Activated CD8-positive, alpha-beta memory T cell treated with anti-CD3 and anti-CD28 coated beads, Interleukin-2, amount 50 U/mL, for 24 hours (primary cell): ENCODE data around the gene CLIP2.
"Not testable (repeated sequence)": the region's sequence is repeated elsewhere in the genome, so short reads cannot be mapped to it uniquely, and the experiment has no call there.

Experiments
- DNase-seq: peaks from one replicate; pipeline ENCODE4 v3.0.0-alpha.2; 2020; ENCODE audit errors: extremely low read depth

Gene CLIP2

DNA sequence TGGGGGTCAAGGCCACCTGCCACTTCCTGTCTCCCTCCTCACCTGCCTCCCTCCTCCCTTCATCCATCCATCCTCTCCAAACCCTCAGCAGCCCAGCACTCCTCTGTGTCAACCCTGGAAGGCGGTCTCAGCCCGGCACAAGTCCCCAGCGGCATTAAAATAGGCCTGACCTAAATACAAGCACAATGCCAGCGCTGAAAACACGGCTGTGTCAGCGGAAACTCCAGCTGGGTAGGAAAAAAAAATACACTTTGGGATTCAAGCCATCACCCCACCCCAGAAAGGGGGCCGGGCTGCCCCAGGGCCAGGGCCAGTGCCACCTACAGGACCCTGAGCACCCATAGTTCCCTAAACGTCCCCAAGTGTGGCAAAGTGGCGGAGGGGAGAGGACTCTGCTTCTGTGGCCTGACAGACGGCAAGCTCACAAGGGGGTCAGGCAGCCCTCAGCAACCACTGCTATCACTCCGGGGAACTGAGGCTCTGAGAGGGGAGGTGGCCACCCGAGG is 141.8 kb downstream of the CLIP2 start:
- no peak for DNase-seq

DNA sequence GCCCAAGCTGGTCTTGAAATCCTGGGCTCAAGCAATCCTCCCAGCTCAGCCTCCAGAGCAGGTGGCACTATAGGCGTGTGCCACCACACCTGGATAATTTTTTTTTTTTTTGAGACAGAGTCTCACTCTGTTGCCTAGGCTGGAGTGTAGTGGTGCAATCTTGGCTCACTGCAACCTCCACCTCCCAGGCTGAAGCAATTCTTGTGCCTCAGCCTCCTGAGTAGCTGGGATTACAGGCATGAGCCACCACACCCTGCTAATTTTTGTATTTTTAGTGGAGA is 148.0 kb downstream of the CLIP2 start:
- DNase-seq: not testable (repeated sequence)

DNA sequence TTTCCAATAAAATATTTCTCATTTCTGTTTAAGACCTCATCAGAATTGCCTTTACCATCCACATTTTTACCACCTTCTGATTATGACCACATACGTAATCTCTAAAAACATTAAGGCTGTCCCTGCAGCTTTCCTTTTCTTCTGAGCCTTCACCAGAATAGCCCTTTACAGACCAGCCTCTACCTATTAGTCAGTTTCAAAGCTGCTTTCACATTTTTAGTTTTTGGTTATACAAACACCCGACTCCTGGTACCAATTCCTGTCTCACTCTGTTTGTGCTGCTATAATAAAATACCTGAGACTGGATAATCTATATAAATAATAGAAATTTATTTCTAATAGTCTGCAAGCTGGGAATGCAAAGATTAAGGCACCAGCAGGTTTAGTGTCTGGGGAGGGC is 149.1 kb downstream of the CLIP2 start:
- DNase-seq: no peak

DNA sequence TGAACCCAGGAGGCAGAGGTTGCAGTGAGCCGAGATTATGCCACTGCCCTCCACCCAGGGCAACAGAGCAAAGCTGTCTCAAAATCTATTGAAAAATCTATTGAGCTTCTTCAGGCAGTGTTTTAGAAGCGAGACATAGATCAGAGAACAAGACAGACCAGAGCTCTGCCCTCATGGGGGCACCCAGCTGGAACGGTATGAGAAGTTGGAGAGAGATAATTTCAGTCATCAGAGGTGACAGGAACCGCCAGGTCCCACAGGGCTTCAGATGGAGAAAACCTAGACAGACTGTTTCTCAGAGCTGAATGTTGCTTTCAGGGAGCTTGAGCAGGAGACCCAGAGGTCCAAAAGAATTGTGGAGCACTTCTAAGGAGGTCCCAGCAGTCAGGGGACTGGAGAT is 150.3 kb downstream of the CLIP2 start:
- DNase-seq: no peak

DNA sequence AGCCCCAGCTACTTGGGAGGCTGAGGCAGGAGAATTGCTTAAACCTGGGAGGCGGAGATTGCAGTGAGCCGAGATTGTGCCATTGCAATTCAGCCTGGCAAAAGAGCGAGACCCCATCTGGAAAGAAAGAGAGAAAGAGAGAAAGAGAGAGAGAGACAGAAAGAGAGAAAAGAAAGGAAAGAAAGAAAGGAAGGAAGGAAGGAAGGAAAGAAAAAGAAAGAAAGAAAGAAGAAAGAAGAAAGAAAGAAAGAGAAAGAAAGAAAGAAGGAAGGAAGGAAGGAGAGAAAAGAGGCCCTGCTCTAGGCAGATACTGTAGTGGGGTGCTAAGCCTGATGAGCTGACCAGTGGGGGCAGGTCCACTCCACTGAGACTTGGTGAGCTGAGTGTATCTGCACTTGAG is 150.9 kb downstream of the CLIP2 start:
- DNase-seq: not testable (repeated sequence)

DNA sequence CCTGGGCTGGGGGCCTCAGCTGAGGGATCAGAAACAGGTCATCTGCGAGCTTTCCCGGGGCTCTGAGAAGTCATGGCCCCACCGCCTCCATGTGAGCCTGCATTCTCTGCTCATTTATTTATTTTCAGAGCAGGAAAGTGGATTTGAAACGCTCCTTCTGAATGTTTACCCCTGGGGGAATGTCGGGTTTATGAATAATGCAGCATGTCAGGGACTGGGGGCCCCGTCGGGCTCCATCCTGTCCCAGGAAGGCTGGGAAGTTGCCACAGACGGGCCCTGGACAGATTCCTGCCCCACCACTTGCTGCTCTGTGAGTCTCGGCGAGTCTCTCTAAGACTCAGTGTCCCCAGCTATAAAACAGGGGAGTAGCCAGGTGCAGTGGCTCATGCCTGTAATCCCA is 152.6 kb downstream of the CLIP2 start:
- DNase-seq: no peak

DNA sequence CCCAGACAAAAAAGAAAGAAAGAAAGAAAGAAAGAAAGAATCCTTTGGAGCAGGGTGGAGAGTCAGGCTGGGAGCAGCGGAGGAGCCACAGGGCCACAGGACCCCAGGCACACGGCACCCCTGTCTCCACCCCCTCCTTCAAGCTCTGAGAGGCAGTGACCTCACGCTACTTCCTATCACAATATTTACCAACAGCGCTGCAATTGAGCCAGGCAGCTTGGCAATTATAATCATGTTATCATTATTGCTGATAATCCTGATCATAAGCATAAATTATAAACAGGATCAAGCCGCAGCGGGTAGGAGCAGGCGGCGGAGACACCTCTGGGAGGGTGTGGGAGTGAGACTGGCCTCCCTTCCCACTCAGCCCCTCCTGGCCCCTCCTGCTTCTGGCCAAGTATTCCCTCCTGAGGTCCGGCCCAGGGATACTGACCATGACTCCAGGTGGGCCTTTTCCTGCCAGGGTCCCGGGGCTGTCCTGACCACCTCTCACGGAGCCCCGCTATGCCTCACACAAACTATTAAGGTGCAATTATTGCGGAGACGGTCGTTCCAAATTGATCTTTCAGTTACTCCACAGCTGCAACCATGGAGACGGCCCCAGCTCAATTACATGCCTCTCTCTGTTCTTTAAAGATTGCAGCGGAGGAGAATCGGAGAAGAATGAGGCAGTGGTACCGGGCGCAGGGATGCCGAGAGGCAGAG is 154.5 kb downstream of the CLIP2 start:
- DNase-seq: no peak

DNA sequence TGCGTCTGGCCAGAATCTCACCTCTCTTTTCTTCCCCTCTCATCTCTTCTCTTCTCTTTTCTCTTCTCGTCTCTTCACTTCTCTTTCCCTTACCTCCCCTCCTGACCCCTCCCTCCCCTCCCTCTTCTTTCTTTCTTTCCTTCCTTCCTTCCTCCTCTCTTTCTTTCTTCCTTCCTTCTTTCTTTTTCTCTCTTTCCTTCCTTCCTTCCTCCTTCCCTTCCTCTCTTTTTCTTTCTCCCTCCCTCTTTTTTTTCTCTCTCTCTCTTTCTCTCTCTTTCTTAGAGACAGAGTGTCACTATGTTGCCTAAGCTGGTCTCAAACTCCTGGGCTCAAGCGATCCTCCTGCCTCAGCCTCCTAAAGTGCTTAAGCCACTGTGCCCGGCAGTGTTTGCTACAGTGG is 159.9 kb downstream of the CLIP2 start:
- no peak for DNase-seq

DNA sequence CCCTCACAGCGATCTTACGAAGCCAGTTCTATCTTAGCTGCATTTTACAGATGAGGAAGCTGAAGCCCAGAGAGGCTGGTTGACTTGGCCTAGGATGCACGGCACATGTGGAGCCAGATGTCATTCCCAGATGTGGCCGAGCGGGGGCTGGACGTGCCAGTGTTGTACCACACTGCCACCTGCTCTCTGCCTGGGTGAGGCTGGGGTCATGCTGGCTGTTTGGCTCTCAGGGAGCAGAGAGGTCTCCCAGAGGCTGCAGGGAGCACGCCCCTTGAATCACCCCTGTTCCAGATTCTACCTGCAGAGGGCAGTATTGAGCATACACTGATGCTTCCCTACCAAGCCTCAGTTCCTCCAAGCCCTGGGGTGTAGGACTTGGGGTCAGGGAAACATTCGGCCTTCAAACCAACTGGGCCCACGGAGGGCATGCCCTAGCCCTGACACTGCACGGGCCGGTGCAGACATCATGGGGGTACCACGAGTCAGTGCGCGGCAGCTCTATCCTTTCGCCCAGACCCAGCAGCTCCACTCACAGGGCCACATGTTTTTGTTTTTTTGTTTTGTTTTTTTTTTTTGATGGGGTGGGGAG is 160.7 kb downstream of the CLIP2 start:
- DNase-seq: peak; percentile 51

DNA sequence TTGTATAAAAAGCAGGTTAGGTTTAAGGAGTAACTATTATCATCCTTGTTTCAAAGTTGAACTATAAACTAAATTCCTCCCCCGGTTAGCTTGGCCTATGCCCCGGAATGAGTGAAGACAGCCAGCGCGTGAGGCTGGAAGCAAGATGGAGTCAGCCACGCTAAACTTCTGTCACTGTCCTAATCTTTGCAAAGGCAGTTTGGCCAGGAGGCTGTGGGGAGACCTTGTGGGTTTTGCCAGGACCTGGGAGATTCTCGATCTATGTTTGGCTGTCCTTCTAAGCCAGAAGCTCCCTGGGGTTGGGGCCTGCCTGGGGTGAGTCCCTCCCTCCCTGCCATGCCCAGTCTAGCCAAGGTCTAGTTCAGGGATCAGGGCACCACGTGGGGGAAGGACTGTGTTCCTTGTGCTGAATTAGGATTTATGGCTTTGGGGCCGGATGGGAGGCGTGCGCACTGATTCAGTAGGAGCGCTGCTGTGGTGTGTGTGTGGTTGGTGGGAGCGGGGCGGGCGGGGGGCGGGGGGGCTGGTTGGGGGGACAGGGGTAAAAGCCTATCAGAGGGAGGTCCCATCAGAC is 163.6 kb downstream of the CLIP2 start:
- no peak for DNase-seq

DNA sequence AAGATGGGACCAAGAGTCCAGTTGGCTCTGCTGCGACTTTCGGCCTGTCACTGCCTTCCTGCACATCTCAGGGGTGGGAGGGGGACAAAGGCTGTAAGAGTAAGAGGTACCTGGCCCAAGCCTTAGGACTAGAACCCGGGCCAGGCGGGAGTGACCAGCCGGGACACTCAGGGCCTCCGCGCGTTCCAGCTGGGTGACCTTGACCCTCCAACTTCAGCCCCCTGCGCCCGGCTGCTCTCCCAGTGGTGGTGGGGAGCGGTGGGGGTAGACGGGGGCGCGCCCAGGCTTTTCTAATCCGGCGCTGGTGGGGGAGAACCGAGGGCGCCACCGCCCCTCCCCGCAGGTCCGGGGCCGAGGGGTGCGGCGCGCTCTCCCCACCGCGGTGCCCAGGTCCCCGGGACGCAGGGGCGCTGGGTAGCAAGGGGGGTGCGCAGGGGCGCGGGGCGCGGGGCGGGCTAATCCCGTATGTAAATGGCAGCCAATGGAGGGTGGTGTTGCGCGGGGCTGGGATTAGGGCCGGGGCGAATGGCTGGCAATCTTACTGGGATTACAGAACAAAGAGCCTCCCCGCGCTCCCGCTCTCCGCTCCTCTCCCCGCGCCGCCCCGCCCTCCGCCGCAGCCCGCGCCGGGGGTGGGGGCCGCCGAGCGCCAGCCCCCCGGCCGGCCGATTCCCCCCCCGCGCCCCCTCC is 164.3 kb downstream of the CLIP2 start, which contains the start of gene GTF2IRD1:
Gene GTF2IRD1 (plus strand): TSS at position 585 of the 690 bp plus-strand sequence. CDS start 54,175 bp downstream, outside the sequence.
- DNase-seq: no peak

DNA sequence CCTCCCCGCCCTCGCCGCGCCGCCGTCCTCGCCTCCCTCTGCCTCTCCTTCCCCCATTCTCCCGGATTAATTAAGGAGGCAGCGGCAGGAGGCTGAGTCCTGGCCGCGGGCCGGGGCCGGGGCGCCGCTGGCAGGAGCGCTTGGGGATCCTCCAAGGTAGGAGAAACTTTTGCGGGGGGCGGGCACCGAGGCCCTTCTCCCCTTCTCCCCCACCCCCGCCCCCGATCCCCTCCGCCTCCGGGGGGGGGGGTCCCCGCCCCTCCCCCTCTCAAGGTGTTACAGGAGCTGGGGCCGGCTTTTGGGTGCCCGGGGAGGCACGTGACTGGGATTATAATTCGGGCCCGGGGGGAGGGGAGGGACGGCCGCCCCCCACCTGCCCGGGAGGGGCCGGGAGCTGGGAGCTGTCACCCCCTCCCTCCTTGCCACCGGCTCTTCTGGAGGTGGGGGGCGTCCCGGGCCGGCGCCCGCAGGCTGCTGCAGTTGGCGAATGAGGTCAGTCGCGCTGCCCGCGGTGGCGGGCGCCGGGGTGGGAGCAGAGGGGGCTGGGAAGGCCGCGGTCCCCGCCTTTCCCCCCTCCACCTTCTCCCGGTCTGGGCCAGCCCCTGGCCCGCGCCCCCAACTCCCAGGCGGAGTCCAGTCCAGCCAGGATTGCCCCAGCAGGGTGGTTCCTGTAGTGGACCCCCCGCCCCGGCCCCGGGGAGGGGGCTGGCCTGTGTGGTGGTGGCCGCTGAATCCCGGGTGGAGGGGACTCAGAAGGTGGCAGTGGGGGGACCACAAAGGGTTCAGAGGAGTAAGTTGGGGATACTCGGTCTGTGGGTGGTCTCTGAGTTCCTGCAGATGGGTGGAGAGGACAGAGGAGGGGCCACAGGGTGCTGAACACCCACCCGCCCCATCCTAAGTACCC is 165.1 kb downstream of the CLIP2 start:
- DNase-seq: no peak

DNA sequence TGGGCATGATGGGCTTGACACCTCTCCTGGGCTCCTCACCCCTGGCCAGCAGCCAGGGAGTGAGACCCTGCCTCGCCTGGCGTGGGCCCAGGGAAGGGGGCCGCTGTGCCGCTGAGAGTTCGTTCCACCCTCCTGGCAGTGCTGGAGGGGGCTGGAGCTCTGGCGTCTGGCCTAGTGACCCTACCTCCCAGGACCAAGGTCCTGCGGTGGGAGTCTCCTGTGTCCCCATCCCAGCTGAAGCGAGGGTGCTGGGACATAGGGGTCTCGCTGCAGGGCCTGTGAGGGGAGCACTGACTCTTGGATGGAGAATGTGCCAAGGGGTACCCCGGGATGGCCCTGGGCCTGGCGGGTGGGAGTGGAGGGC is 165.7 kb downstream of the CLIP2 start:
- no peak for DNase-seq

DNA sequence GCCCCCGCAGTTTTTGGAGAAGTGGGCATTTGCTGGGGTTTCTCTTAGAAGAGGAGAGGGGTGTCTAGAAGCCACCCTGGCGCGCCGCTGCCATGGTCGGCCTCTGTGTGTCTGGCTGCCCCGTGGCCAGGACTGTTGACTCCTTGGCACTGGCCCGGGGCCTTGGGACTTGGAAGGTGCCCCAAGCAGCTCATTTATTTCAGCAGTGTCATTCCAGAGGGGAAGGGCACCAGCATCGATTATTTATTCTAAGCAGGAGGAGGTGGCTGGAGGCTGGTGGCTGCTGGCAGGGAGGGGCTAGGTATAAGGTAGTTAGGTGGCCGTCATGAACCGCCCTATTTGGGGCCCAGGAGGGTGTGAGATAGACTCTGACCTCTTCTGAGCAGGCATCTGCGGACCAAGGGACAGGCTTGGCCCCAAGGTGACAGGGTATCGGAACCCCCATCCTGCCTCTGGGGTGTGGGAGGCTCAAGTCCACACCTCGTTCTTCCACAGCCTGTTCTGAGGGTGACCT is 166.1 kb downstream of the CLIP2 start:
- no peak for DNase-seq
